H9 (cell line): ENCODE measurements around the gene PTPRS. TPM values are rescaled to one million over a fixed set of nuclear protein-coding genes. Genes with fewer than 3 reads are reported as not detected.

Source experiments
- DNase-seq: peaks from one replicate; pipeline ENCODE4 v3.0.0-alpha.2; 2017
- H2AFZ ChIP-seq: one replicate; pipeline ENCODE4 v1.6.1; 2013; ENCODE audit warnings: mild to moderate bottlenecking, low read length, control low read depth, moderate library complexity
- H2AK5ac ChIP-seq: 2 replicates; pipeline ENCODE4 v1.6.1; 2013; ENCODE audit warnings: low read length, control low read depth, mixed read lengths; ENCODE audit not compliant: insufficient read length
- H2BK120ac ChIP-seq: one replicate; pipeline ENCODE4 v1.6.1; 2013; ENCODE audit warnings: low read depth, mild to moderate bottlenecking, low read length, control low read depth, inconsistent platforms; ENCODE audit not compliant: poor library complexity, severe bottlenecking
- H2BK12ac ChIP-seq: 2 replicates; pipeline ENCODE4 v1.6.1; 2013; ENCODE audit warnings: low read length, control low read depth, mixed read lengths, low read depth; ENCODE audit not compliant: insufficient read length
- H2BK15ac ChIP-seq: 2 replicates; pipeline ENCODE4 v1.6.1; 2013; ENCODE audit warnings: low read depth, low read length, control low read depth
- H2BK20ac ChIP-seq: one replicate; pipeline ENCODE4 v1.6.1; 2013; ENCODE audit warnings: low read depth, mild to moderate bottlenecking, low read length, control low read depth, inconsistent platforms; ENCODE audit not compliant: poor library complexity, severe bottlenecking
- H2BK5ac ChIP-seq: 2 replicates; pipeline ENCODE4 v1.6.1; 2013; ENCODE audit warnings: low read length, control low read depth, mixed read lengths; ENCODE audit not compliant: insufficient read length
- H3K14ac ChIP-seq: 2 replicates; pipeline ENCODE4 v1.6.1; 2013; ENCODE audit warnings: low read length, control low read depth; ENCODE audit not compliant: insufficient read depth
- H3K18ac ChIP-seq: 2 replicates; pipeline ENCODE4 v1.6.1; 2013; ENCODE audit warnings: low read depth, mild to moderate bottlenecking, mixed read lengths, low read length, control low read depth; ENCODE audit not compliant: insufficient read length
- H3K23ac ChIP-seq: 2 replicates; pipeline ENCODE4 v1.6.1; 2013; ENCODE audit warnings: low read length, control low read depth, mixed read lengths, low read depth; ENCODE audit not compliant: insufficient read length
- H3K23me2 ChIP-seq: 2 replicates; pipeline ENCODE4 v1.6.1; 2013; ENCODE audit warnings: low read depth, mild to moderate bottlenecking, mixed read lengths, low read length, control low read depth; ENCODE audit not compliant: insufficient read length, poor library complexity, severe bottlenecking
- H3K27ac ChIP-seq: 2 replicates; pipeline ENCODE4 v1.5.1; 2013; ENCODE audit warnings: low read length, control low read depth, mixed read lengths, low read depth; ENCODE audit not compliant: insufficient read length
- H3K27me3 ChIP-seq: 2 replicates; pipeline ENCODE4 v1.6.1; 2013; ENCODE audit warnings: low read length, control low read depth, inconsistent platforms; ENCODE audit not compliant: insufficient read depth
- H3K4ac ChIP-seq: 2 replicates; pipeline ENCODE4 v1.6.1; 2013; ENCODE audit warnings: low read depth, mild to moderate bottlenecking, control low read depth, inconsistent platforms, low read length, moderate library complexity
- H3K4me1 ChIP-seq: 2 replicates; pipeline ENCODE4 v1.6.1; 2013; ENCODE audit warnings: low read length, control low read depth, inconsistent platforms; ENCODE audit not compliant: insufficient read depth
- H3K4me2 ChIP-seq: 2 replicates; pipeline ENCODE4 v1.6.1; 2013; ENCODE audit warnings: low read length, control low read depth, mixed read lengths; ENCODE audit not compliant: insufficient read length, insufficient read depth
- H3K56ac ChIP-seq: 2 replicates; pipeline ENCODE4 v1.6.1; 2013; ENCODE audit warnings: low read depth, mild to moderate bottlenecking, mixed read lengths, low read length, control low read depth; ENCODE audit not compliant: insufficient read length
- H3K79me1 ChIP-seq: 2 replicates; pipeline ENCODE4 v1.6.1; 2013; ENCODE audit warnings: low read depth, mild to moderate bottlenecking, moderate library complexity, low read length, control low read depth, inconsistent platforms; ENCODE audit not compliant: insufficient read depth, poor library complexity, severe bottlenecking
- H3K79me2 ChIP-seq: 2 replicates; pipeline ENCODE4 v1.6.1; 2013; ENCODE audit warnings: low read length, control low read depth, inconsistent platforms; ENCODE audit not compliant: insufficient read depth
- H3K9ac ChIP-seq: 2 replicates; pipeline ENCODE4 v1.6.1; 2013; ENCODE audit warnings: low read length, control low read depth, mixed read lengths; ENCODE audit not compliant: insufficient read length; ENCODE audit errors: extremely low read depth
- H3K9me3 ChIP-seq: one replicate; pipeline ENCODE4 v1.6.1; 2013; ENCODE audit warnings: low read depth, low read length, inconsistent platforms; ENCODE audit not compliant: control insufficient read depth
- H3T11ph ChIP-seq: one replicate; pipeline ENCODE4 v1.6.1; 2013; ENCODE audit warnings: mild to moderate bottlenecking, low read length, control low read depth, inconsistent platforms
- H4K20me1 ChIP-seq: one replicate; pipeline ENCODE4 v1.6.1; 2013; ENCODE audit not compliant: control insufficient read depth, insufficient read length, insufficient read depth
- H4K5ac ChIP-seq: 2 replicates; pipeline ENCODE4 v1.6.1; 2013; ENCODE audit warnings: low read depth, mild to moderate bottlenecking, mixed read lengths, low read length, control low read depth; ENCODE audit not compliant: insufficient read length
- H4K8ac ChIP-seq: replicated peaks from 2 replicates; pipeline ENCODE4 v1.6.1; 2013; ENCODE audit warnings: low read length, control low read depth, mixed read lengths, low read depth; ENCODE audit not compliant: insufficient read length
- H4K91ac ChIP-seq: 2 replicates; pipeline ENCODE4 v1.6.1; 2013; ENCODE audit warnings: low read depth, mild to moderate bottlenecking, moderate library complexity, mixed read lengths, low read length, control low read depth; ENCODE audit not compliant: insufficient read length
- H3K27ac Mint-ChIP-seq, 3 experiments: 2 replicates in 2 of 3; 3 replicates in 1 of 3; pipeline ENCODE4 v1.8.0; 2020 to 2021; ENCODE audit warnings: mixed read lengths in 3 of 3, mild to moderate bottlenecking in 1 of 3, moderate library complexity in 1 of 3
- H3K27me3 Mint-ChIP-seq: 2 replicates; pipeline ENCODE4 v1.8.0; 2021; ENCODE audit warnings: low read depth, mild to moderate bottlenecking, moderate library complexity, mixed read lengths
- H3K36me3 Mint-ChIP-seq, 3 experiments: 2 replicates in 2 of 3; 3 replicates in 1 of 3; pipeline ENCODE4 v1.8.0; 2020 to 2021; ENCODE audit warnings: low read depth in 3 of 3, mixed read lengths in 3 of 3; ENCODE audit not compliant: insufficient read depth in 1 of 3
- H3K4me1 Mint-ChIP-seq, 2 experiments: 2 replicates each; pipeline ENCODE4 v1.8.0; 2020; ENCODE audit warnings: mixed read lengths in 2 of 2
- H3K4me3 Mint-ChIP-seq, 2 experiments: 2 replicates in 1 of 2; 3 replicates in 1 of 2; pipeline ENCODE4 v1.8.0; 2020 to 2021; ENCODE audit warnings: mild to moderate bottlenecking in 2 of 2, mixed read lengths in 2 of 2, moderate library complexity in 1 of 2
- H3K9me3 Mint-ChIP-seq, 2 experiments: 2 replicates in 1 of 2; 3 replicates in 1 of 2; pipeline ENCODE4 v1.8.0; 2020; ENCODE audit warnings: mild to moderate bottlenecking in 2 of 2, mixed read lengths in 2 of 2, moderate library complexity in 1 of 2
- CTCF ChIP-seq: fragments of 200-600 bp; sonication (generic); conservative IDR thresholded peaks from 3 replicates; pipeline ENCODE4 v1.8.0; 2021; ENCODE audit warnings: antibody characterized with exemption, mild to moderate bottlenecking
- WGBS: extraction: QIAGEN DNeasy Blood & Tissue Kit; methylation state at CpG from one replicate; pipeline ENCODE4 v1.1.7; 2013; ENCODE audit warnings: missing lambda C conversion rate, low lambda C conversion rate, mixed read lengths; ENCODE audit not compliant: insufficient read length; ENCODE audit errors: extremely low coverage; 5-methylcytosine and 5-hydroxymethylcytosine counted together
- total RNA-seq: library from RNA; stranded (reverse); gene quantifications from 2 replicates; pipeline ENCODE4 v1.2.1, GENCODE V29; 2021

PTPRS gene
- total RNA-seq, 1 experiment from 2014 or later: 186 TPM

GRCh38 chr19:5321066-5321642 is 19.5 kb downstream of the PTPRS start:
- H3K9me3 ChIP-seq: no peaks in the 10 kb centered on the region
- WGBS: no CpG with 5 or more reads among the region's 9 CpGs
- no peaks in the 10 kb centered on the region for H3K27me3 ChIP-seq
- no peak for TF ChIP-seq CTCF
- H3K4ac ChIP-seq: no peak overlapping the region
- no peaks in the 10 kb centered on the region; the same call in 1 of the 2 replicates for H3K4me1 ChIP-seq
- Mint-ChIP-seq H3K36me3 (peaks cover 11 to 32% (median 25%) of the 10 kb centered on the region in 3 experiments), H3K4me3 (no peak overlapping the region), H3K27me3 (no peaks in the 10 kb centered on the region; the same call in 1 of the 2 replicates), H3K27ac (no peak overlapping the region), H3K9me3 (no peaks in the 10 kb centered on the region), H3K4me1 (peaks cover 0 to 7% of the 10 kb centered on the region in 2 experiments; a peak in 3 of 4 replicates)
- H4K20me1 ChIP-seq: peaks cover 5% of the 10 kb centered on the region
- H3K9ac ChIP-seq: no peak overlapping the region
- no peak overlapping the region for H2BK5ac ChIP-seq
- no peak overlapping the region for H4K8ac ChIP-seq
- H2AFZ ChIP-seq: no peak overlapping the region
- no peak overlapping the region for H2AK5ac ChIP-seq
- no peak overlapping the region for H4K91ac ChIP-seq
- H2BK12ac ChIP-seq: no peak overlapping the region
- H3K79me2 ChIP-seq: peaks cover 15% of the 10 kb centered on the region
- H3K56ac ChIP-seq: no peak overlapping the region
- DNase-seq: no peak
- no peak overlapping the region for H3K23ac ChIP-seq
- H2BK120ac ChIP-seq: no peak overlapping the region
- no peak overlapping the region for H3K4me2 ChIP-seq
- peaks cover 22% of the 10 kb centered on the region for H3K79me1 ChIP-seq
- H3K14ac ChIP-seq: no peak overlapping the region
- H2BK15ac ChIP-seq: no peak overlapping the region
- no peak overlapping the region for H2BK20ac ChIP-seq
- H4K5ac ChIP-seq: no peak overlapping the region
- no peaks in the 10 kb centered on the region for H3K23me2 ChIP-seq
- H3K27ac ChIP-seq: no peak overlapping the region
- H3T11ph ChIP-seq: no peak overlapping the region
- no peak overlapping the region for H3K18ac ChIP-seq
